NOMO-1 treated with dmso at 0.1 percent for 144 hours (cell line): ENCODE results near the gene EDRF1.

ENCODE experiments used
- DNase-seq: peaks from one replicate; lab custom pipeline; 2025; ENCODE audit not compliant: unreplicated experiment; lab: John Stamatoyannopoulos, UW

EDRF1 gene

DNA sequence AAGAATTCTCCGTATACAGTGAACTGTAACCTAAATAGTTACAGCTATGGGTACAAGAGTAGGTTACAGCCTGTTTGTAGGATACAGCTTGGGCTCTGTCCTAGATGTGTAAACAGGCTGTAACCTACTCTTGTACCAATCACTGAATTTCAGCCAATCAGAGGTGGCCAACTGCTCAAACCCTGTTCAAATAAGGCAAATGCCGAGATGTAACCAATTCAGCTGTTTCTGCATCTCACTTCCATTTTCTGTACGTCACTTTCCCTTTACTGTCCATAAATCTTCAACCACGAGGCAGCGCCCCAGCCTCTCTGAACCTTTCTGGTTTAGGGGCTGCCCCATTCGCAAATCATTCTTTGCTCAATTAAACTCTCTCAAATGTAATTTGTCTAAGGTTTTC is 64.4 kb downstream of the EDRF1 start:
- DNase-seq = no peak

DNA sequence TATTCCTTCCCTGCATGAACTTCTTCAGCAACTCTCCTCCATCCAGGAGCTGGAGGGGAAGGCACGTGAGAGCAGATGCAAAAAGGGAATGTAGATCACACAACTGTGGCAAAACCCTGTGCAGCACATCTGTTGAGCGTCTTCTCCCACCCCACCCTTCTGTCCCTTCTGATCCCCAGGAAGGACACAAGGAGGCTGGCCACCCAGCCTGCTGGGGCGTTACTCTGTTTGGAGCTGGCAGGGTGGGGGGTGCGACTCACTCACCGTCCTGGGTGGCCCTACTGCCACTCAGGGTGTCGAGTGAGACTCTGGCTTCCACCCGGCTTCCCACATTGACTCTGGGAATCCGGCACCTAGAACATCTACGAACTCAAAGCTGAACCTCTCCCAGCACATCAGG is 66.3 kb downstream of the EDRF1 start:
- no peak for DNase-seq

GRCh38 chr10:125788156-125789034 is 68.9 kb downstream of the EDRF1 start:
- no peak for DNase-seq

DNA sequence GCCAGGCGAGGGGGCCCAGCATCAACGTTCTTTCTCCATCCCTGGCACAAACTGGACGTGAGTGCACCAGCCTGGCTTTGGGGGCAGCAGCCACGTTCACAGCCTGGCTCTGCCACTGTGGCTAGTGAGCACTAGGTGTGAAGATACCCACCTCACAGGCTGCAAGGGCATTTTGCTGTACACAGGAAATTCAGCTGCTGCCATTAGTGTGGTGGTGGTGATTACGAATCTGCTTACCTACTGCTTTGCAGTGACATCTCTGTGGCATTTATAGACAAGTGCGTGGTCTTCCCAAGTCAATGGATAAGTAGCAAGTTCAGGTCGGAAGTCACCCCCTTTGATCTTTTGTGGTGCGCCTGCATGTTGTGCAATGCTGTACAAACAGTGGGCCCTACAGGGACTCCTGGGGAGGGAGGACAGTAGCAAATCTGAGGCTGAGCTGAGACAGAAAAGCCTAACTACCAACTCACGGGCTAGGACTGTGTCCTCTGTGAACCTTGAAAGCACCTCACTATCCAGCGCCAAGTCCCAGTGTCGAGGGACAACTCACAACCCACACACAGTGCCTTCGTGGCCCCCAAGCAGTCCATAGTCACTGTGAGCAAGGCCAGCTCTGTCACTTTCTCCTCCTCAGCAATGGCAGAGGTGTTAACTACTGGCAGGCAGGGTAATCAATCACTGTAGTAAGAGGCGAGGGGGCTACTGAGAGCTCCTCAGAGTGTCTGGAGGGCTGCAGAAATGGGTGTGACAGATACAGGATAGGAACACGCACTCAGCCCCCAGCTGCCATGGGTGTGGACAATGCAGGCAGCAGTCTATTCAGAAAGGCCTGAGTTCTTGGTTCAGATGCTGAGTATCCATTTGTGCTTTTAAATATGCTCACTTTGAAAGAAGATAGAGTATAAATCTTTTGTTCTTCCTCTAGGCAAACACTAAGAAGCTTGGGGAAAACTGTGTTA is 73.1 kb downstream of the EDRF1 start:
- DNase-seq = no peak

DNA sequence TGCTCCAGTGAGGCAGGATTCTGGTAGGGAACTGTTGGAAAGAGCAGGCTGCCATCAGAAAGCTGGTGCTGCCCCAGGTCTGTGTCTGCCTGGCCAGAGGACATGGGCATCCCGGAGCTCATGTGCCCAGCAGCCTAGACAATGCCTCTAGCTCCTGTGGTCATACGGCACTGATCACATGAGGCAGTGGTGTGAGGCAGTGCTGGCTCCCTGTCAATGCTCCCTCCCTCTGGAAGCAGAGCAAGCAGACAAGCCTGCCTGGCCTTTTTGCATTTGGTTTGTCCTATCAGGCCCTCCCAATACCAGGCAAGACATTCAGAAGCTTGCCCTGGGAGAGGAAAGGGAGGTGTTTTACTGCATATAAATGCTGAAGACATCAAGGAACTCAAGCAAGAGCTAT is 75.6 kb downstream of the EDRF1 start:
- no peak for DNase-seq

- DNase-seq = no peak
Observed at GRCh38 chr10:125795637-125796190, 76.2 kb downstream of the EDRF1 start.

- DNase-seq = no peak
Observed at GRCh38 chr10:125797424-125797823, 77.9 kb downstream of the EDRF1 start.

DNA sequence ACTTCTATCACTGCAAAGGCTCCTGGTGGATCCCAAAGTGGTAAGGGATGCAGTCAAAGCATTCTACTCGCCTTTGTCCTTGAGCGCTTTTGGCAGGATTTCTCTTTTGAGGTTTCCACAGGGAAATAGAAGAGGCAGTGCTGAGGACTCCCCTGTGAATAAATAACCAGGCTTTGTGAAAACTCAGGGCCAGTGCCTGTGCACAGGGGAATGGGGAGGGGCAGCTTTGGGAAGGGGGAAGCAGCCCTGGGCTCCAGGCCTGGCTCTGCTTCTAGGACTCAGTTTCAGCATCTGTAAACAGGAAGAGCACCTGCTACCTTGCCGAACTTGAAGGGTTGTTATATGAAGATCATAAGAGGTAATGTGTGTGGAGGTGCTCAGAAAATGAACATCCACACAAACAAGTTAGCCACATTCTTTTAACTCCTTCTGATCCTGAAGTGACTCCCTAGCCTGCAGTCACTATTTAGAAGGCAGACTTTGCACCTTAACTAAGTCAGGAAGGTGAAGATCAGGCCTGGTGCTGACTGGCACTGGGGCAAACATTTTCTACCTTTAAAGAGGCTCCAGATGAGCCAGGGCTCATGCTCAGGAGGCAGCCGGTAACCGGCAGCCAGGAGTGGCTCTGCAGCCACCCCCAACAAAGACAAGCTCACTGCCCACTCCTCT is 78.6 kb downstream of the EDRF1 start:
- DNase-seq = no peak

- DNase-seq = no peak
Observed at GRCh38 chr10:125799451-125800182, 80.1 kb downstream of the EDRF1 start.

DNA sequence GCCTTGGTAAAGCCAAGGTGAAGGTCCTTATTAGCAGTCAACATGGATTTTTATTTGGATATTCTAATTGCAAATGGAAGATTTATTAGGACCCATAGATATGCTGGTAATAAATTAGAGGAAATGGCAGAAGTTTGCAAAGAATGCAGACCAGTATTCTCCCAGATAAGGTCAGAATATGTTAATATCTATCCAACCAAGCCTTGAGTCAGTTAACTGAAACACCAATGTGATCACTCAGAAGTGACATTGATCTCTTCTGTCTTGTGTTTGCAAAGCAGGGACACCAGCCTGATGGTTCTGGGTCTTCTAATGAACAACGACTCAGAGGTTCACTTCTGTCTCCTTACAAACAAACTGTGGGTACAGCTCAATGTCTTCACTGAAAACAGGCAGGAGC is 82.1 kb downstream of the EDRF1 start:
- DNase-seq = no peak

DNA sequence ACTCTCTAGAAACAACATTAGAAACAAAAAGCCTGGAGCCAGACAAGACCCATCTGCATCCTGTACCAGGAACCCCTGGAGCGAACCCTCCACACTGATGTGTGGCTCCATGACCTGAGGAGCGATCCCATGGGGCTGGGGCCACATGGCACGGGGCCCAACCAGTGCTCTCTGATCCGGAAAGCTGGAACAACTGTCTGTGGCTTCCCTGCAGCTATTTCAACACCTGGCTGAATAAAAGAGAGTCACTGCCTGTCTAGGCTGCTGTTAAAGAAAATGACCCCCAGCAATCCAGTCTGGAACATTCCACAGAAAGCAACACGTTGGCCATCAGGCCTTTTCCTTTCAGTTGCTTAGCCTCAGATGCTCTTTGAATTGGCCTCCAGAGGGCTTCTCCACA is 82.6 kb downstream of the EDRF1 start:
- no peak for DNase-seq

DNA sequence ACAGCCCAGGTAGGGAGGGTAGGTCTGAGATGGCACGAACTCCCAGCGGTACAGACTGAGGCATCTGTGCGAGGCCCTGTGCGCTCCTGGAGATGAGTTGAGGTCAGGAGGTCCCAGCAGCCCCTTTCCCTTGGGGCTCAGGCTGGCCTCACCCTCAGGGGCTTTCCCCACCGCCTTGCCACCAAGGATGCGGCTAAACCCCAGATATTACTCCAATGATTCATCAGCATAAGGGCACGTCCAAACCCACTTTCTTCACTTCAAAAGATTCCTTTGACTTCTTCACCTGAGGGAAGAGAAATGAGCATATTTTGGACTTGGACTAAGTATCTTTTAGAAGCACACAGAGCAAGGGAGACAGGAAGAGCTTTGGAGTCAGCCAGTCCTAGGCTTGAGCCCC is 83.2 kb downstream of the EDRF1 start:
- DNase-seq = no peak

- no peak for DNase-seq
Observed at GRCh38 chr10:125808047-125808446, 88.5 kb downstream of the EDRF1 start.

DNA sequence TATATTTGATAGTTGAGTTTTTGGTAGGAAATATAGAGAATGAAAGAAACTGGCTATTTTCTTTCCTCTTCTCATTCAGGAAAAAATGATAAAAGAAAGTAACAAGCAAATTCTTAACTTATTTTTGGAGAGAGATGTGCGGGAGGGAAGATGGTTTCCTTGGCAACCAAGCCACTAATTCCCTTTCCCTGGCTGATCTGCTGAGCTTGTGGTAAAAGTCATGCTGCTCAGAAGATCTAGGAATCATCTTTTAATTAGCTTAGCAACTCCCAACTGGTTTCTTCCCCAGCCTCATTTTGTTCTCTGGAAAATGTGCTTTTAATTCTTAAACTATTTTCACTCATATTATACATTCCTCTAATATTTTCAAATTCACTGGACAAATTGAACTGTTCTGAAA is 91.7 kb downstream of the EDRF1 start:
- DNase-seq = no peak

DNA sequence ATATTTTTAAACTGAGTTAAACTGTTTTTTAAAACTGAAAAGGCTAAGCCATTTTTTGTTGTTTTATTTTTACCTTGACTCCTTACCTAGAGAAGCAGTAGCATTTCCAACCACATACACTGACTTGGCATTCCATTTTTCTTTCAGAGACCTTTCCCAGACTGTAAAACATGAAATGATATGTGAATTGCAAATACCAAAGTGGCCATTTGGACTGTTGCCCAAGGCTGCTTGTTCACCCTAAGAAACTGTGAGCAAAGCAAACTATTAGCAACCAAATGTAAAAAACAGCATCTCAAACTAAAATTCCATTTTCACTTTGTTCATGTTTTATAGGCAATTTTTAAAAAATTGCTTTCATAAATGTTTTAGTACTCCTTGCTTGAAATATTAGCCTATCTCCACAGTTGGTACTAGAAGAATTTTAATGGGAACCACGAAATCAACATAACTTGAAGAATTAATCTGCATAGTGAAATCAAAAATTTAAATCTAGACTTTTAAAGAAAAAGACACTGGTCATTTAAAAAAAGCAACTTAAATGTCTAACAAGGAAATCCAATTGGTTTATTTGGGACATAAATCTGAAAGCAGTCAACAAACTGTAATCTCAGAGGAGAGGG is 92.7 kb downstream of the EDRF1 start:
- DNase-seq = no peak
